HepG2 (cell line): ENCODE measurements around the gene FAM219B. TPM values are rescaled to one million over a fixed set of nuclear protein-coding genes. Genes with fewer than 3 reads are reported as not detected.
A peak's percentile ranks its signal among the peaks of the same experiment; 100 is the strongest.

Source experiments
- AGO2 ChIP-seq: fragments of 200-400 bp; formaldehyde crosslinking; optimal IDR thresholded peaks from 2 replicates; pipeline ENCODE3; 2017; ENCODE audit warnings: mild to moderate bottlenecking, low read depth, low read length, moderate library complexity
- BRCA1 ChIP-seq: sonication (generic); formaldehyde crosslinking; IDR thresholded peaks from 2 replicates; pipeline ENCODE4 v1.4.0; 2020; ENCODE audit warnings: missing genetic modification reagents
- HMGXB4 ChIP-seq, 2 experiments: sonication (generic) in 1 of 2; formaldehyde crosslinking in 1 of 2; IDR thresholded peaks; 2 replicates each; pipeline versions ENCODE4 v1.4.0 to v1.6.1; 2018 to 2020; ENCODE audit warnings: missing genetic modification reagents in 2 of 2, borderline replicate concordance in 1 of 2, low read depth in 1 of 2, mild to moderate bottlenecking in 1 of 2, missing biosample characterization in 1 of 2
- LBX2 ChIP-seq: sonication (generic); formaldehyde crosslinking; IDR thresholded peaks from 2 replicates; pipeline ENCODE4 v1.5.0; 2020; ENCODE audit warnings: missing genetic modification reagents, mild to moderate bottlenecking, borderline replicate concordance
- MXD3 ChIP-seq: IDR thresholded peaks from 2 replicates; pipeline ENCODE4 v1.6.1; 2016; ENCODE audit warnings: mild to moderate bottlenecking, missing biosample characterization, missing genetic modification reagents
- NFRKB ChIP-seq: fragments of 450-650 bp; IDR thresholded peaks from 2 replicates; pipeline ENCODE4 v1.6.1; 2017
- RARG ChIP-seq: sonication (generic); formaldehyde crosslinking; IDR thresholded peaks from 2 replicates; pipeline ENCODE4 v1.4.0; 2020; ENCODE audit warnings: low read depth, mild to moderate bottlenecking, missing genetic modification reagents
- STAT5B ChIP-seq: sonication (generic); formaldehyde crosslinking; IDR thresholded peaks from 2 replicates; pipeline ENCODE4 v1.4.0; 2020; ENCODE audit warnings: missing genetic modification reagents
- TEAD3 ChIP-seq: optimal IDR thresholded peaks from 2 replicates; pipeline ENCODE3; 2016; ENCODE audit warnings: borderline replicate concordance
- ZFP1 ChIP-seq: IDR thresholded peaks from 2 replicates; pipeline ENCODE4 v1.6.1; 2016
- ZNF10 ChIP-seq: sonication (generic); formaldehyde crosslinking; IDR thresholded peaks from 2 replicates; pipeline ENCODE4 v1.4.0; 2020; ENCODE audit warnings: mild to moderate bottlenecking, low read depth, missing genetic modification reagents, borderline replicate concordance
- ZNF329 ChIP-seq: sonication (generic); formaldehyde crosslinking; IDR thresholded peaks from 2 replicates; pipeline ENCODE4 v1.9.0; 2021; ENCODE audit warnings: low read depth, mild to moderate bottlenecking, missing genetic modification reagents
- ZNF605 ChIP-seq: sonication (generic); formaldehyde crosslinking; IDR thresholded peaks from 2 replicates; pipeline ENCODE4 v1.8.0; 2022; ENCODE audit warnings: mild to moderate bottlenecking, missing genetic modification reagents
- ZNF747 ChIP-seq: sonication (generic); formaldehyde crosslinking; IDR thresholded peaks from 2 replicates; pipeline ENCODE4 v1.8.1; 2023; ENCODE audit warnings: missing genetic modification reagents, mild to moderate bottlenecking, borderline replicate concordance
- ZNF790 ChIP-seq: sonication (generic); formaldehyde crosslinking; IDR thresholded peaks from 2 replicates; pipeline ENCODE4 v1.8.0; 2022; ENCODE audit warnings: missing genetic modification reagents, mild to moderate bottlenecking, borderline replicate concordance
- polyA plus RNA-seq, 8 experiments: library from polyadenylated mRNA; depleted of rRNA in 3 of 8; stranded (reverse) in 7 of 8; unstranded in 1 of 8; fragments of >200 nt; fragmentation: Illumina TruSeq in 4 of 8; extraction: Trizol in 4 of 8; gene quantifications; 2 replicates each; pipeline versions ENCODE4 v1.2.1 to v1.2.3, GENCODE V29; 2011 to 2016; ENCODE audit warnings: low read depth in 4 of 8, missing spikeins in 1 of 8, mixed read lengths in 1 of 8; ENCODE audit not compliant: insufficient read depth in 1 of 8
- total RNA-seq, 5 experiments: library from RNA; depleted of rRNA; stranded (reverse); fragments of >200 nt; fragmentation: Illumina TruSeq; extraction: Trizol; gene quantifications; 2 replicates each; pipeline ENCODE4 v1.2.3, GENCODE V29; 2016; ENCODE audit warnings: low read depth in 1 of 5
- TF ChIP-seq, protein P1 (sequence below): sonication (generic); formaldehyde crosslinking; IDR thresholded peaks from 2 replicates; pipeline ENCODE4 v1.4.0; 2020; ENCODE audit warnings: mild to moderate bottlenecking, missing genetic modification reagents
- TF ChIP-seq, protein P2 (sequence below): sonication (generic); formaldehyde crosslinking; IDR thresholded peaks from 2 replicates; pipeline ENCODE4 v1.5.1; 2020; ENCODE audit warnings: mild to moderate bottlenecking, missing genetic modification reagents, borderline replicate concordance
- TF ChIP-seq, protein P3 (sequence below): sonication (generic); formaldehyde crosslinking; IDR thresholded peaks from 2 replicates; pipeline ENCODE4 v1.4.0; 2020; ENCODE audit warnings: mild to moderate bottlenecking, missing genetic modification reagents

Gene FAM219B
- total and polyA plus RNA-seq, 2 of the 13 experiments (the other 11 are each of a cell fraction or from before 2014, with no cell fraction given) = 36.6 to 50.2 TPM

GRCh38 chr15:74889883-74890664 is 16.6 kb downstream of the FAM219B start, which contains the start of gene MPI (continued):
- TF ChIP-seq, protein P1, sequence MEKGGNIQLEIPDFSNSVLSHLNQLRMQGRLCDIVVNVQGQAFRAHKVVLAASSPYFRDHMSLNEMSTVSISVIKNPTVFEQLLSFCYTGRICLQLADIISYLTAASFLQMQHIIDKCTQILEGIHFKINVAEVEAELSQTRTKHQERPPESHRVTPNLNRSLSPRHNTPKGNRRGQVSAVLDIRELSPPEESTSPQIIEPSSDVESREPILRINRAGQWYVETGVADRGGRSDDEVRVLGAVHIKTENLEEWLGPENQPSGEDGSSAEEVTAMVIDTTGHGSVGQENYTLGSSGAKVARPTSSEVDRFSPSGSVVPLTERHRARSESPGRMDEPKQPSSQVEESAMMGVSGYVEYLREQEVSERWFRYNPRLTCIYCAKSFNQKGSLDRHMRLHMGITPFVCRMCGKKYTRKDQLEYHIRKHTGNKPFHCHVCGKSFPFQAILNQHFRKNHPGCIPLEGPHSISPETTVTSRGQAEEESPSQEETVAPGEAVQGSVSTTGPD (CRISPR knock-in tag) = no peak
- TF ChIP-seq, protein P2, sequence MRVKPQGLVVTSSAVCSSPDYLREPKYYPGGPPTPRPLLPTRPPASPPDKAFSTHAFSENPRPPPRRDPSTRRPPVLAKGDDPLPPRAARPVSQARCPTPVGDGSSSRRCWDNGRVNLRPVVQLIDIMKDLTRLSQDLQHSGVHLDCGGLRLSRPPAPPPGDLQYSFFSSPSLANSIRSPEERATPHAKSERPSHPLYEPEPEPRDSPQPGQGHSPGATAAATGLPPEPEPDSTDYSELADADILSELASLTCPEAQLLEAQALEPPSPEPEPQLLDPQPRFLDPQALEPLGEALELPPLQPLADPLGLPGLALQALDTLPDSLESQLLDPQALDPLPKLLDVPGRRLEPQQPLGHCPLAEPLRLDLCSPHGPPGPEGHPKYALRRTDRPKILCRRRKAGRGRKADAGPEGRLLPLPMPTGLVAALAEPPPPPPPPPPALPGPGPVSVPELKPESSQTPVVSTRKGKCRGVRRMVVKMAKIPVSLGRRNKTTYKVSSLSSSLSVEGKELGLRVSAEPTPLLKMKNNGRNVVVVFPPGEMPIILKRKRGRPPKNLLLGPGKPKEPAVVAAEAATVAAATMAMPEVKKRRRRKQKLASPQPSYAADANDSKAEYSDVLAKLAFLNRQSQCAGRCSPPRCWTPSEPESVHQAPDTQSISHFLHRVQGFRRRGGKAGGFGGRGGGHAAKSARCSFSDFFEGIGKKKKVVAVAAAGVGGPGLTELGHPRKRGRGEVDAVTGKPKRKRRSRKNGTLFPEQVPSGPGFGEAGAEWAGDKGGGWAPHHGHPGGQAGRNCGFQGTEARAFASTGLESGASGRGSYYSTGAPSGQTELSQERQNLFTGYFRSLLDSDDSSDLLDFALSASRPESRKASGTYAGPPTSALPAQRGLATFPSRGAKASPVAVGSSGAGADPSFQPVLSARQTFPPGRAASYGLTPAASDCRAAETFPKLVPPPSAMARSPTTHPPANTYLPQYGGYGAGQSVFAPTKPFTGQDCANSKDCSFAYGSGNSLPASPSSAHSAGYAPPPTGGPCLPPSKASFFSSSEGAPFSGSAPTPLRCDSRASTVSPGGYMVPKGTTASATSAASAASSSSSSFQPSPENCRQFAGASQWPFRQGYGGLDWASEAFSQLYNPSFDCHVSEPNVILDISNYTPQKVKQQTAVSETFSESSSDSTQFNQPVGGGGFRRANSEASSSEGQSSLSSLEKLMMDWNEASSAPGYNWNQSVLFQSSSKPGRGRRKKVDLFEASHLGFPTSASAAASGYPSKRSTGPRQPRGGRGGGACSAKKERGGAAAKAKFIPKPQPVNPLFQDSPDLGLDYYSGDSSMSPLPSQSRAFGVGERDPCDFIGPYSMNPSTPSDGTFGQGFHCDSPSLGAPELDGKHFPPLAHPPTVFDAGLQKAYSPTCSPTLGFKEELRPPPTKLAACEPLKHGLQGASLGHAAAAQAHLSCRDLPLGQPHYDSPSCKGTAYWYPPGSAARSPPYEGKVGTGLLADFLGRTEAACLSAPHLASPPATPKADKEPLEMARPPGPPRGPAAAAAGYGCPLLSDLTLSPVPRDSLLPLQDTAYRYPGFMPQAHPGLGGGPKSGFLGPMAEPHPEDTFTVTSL (CRISPR knock-in tag) = peak; percentile 72; the same call in 1 of the 2 replicates
- peak; percentile 37 for TF ChIP-seq TEAD3 (CRISPR knock-in tag)
- TF ChIP-seq AGO2 = peak; percentile 81
- TF ChIP-seq HMGXB4 (CRISPR knock-in tag; IDR thresholded peaks at IDR 0.05; ENCODE audit: borderline replicate concordance in 1 of 2, low read depth in 1 of 2) = peak; percentile 83 to 84
- TF ChIP-seq BRCA1 (CRISPR knock-in tag) = peak; percentile 70; the same call in 1 of the 2 replicates
- no peak; the same call in 1 of the 2 replicates for TF ChIP-seq NFRKB
- 0 out of 2 replicates have a peak, but pooled peaks have one; percentile 28 for TF ChIP-seq ZNF605 (CRISPR knock-in tag)
- TF ChIP-seq ZNF329 = 0 out of 2 replicates have a peak, but pooled peaks have one; percentile 72
- no peak; the same call in 1 of the 2 replicates for TF ChIP-seq MXD3 (CRISPR knock-in tag)
- TF ChIP-seq ZNF790 = no peak
- TF ChIP-seq ZFP1 (CRISPR knock-in tag) = no peak
- TF ChIP-seq STAT5B (CRISPR knock-in tag) = peak; percentile 55; the same call in 1 of the 2 replicates
- no peak for TF ChIP-seq RARG (CRISPR knock-in tag)
- TF ChIP-seq ZNF747 = peak; percentile 93
- TF ChIP-seq ZNF10 (CRISPR knock-in tag) = no peak
- TF ChIP-seq LBX2 = no peak
- TF ChIP-seq, protein P3, sequence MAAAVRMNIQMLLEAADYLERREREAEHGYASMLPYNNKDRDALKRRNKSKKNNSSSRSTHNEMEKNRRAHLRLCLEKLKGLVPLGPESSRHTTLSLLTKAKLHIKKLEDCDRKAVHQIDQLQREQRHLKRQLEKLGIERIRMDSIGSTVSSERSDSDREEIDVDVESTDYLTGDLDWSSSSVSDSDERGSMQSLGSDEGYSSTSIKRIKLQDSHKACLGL (CRISPR knock-in tag) = peak; percentile 77
